ENCODE data around the gene TXLNA.

DNA sequence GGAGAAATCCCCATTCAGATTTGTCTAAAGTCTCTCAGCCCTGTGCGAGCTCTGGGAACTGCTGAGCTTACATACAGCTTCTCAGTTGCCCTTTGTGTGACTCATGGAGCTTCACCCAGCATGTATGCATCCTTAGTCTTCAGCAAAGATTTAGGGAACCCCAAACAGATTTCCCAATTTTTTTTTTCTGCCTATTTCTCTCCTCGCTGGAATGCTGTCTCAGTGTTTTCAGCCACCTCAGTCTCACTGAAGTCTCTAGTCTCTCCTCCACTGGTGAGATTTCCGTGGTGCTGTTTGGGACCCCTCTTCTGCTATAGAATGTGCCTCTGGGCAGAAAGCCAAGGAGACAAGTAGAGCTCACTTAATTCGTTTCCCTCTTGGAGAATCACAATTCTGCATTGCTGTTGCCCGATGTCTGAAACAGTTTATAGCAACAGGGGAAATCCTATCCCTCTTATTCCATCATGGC, 28.1 kb upstream of the TXLNA start:
- no peak for TF ChIP-seq ZC3H11A (IDR thresholded peaks at IDR 0.05)
- TF ChIP-seq CTCF (IDR thresholded peaks at IDR 0.05), result no peak
- TF ChIP-seq HDAC2 (IDR thresholded peaks at IDR 0.05), result no peak

All from A549 (cell line).